Omental fat pad (tissue), 4 donors: ENCODE measurements around the gene NDUFA3. TPM values are rescaled to one million over a fixed set of nuclear protein-coding genes. Genes with fewer than 3 reads are reported as not detected.
"Not testable (repeated sequence)": the region's sequence is repeated elsewhere in the genome, so short reads cannot be mapped to it uniquely, and the experiment has no call there.

Source experiments
- ATAC-seq: fragments of 150-250 bp; one replicate; pipeline ENCODE4 v1.9.1; 2016; ENCODE audit warnings: mild to moderate bottlenecking, moderate library complexity; ENCODE audit not compliant: low FRiP score
- DNase-seq: peaks from one replicate; pipeline ENCODE4 v3.0.0-alpha.2; 2019; ENCODE audit warnings: low spot score
- CTCF ChIP-seq, 3 donors: fragments of 450-650 bp; IDR thresholded peaks; one replicate each; pipeline ENCODE4 v1.5.1; 2016 to 2017; ENCODE audit warnings: antibody characterized with exemption in 3 of 3, mild to moderate bottlenecking in 3 of 3, moderate library complexity in 2 of 3
- total RNA-seq, 4 donors: library from RNA; depleted of rRNA; stranded (reverse); fragments of >200 nt; gene quantifications; one replicate each; pipeline ENCODE4 v1.1.0, GENCODE V29; 2016

The NDUFA3 gene
- total RNA-seq, 4 donors from 2014 or later = 7.1 to 33.0 (median 28.6) TPM

- ATAC-seq = no peak
- TF ChIP-seq CTCF (IDR thresholded peaks at IDR 0.05) = no peak
- no peak for DNase-seq
Measured at GRCh38 chr19:54077334-54077733, 25.3 kb upstream of the NDUFA3 start.

- no peak for ATAC-seq
- TF ChIP-seq CTCF (IDR thresholded peaks at IDR 0.05) = no peak
- DNase-seq = no peak
Measured at GRCh38 chr19:54081032-54081431, 21.6 kb upstream of the NDUFA3 start, which contains the start of gene TARM1. Gene TARM1 (minus strand): TSS chr19:54081365. CDS start chr19:54081340, 25 bp downstream.

- DNase-seq (no peak), ATAC-seq (no peak)
- no peak for TF ChIP-seq CTCF (IDR thresholded peaks at IDR 0.05)
Measured at GRCh38 chr19:54084410-54084809, 18.2 kb upstream of the NDUFA3 start.

GRCh38 chr19:54094426-54095000 is 8.1 kb upstream of the NDUFA3 start:
- no peak for DNase-seq
- no peak for TF ChIP-seq CTCF (IDR thresholded peaks at IDR 0.05)
- ATAC-seq = no peak

- DNase-seq (no peak), ATAC-seq (no peak)
- no peak for TF ChIP-seq CTCF (IDR thresholded peaks at IDR 0.05)
Measured at GRCh38 chr19:54095136-54095858, 7.4 kb upstream of the NDUFA3 start.

GRCh38 chr19:54095859-54096616 is 6.6 kb upstream of the NDUFA3 start:
- not testable (repeated sequence) for DNase-seq
- ATAC-seq = peak; percentile 49

GRCh38 chr19:54096617-54097106 is 6.0 kb upstream of the NDUFA3 start:
- ATAC-seq (no peak), DNase-seq (no peak)
- no peak for TF ChIP-seq CTCF (IDR thresholded peaks at IDR 0.05)
